PFSK-1 (cell line): ENCODE results near the gene FGF14.

Experiments
- FOXP2 ChIP-seq: optimal IDR thresholded peaks from 2 replicates; pipeline ENCODE3; 2011; ENCODE audit warnings: borderline replicate concordance, control low read depth, inconsistent platforms; ENCODE audit not compliant: insufficient read depth; ENCODE audit errors: extremely low read length, extremely low read depth
- POLR2AphosphoS5 ChIP-seq: IDR thresholded peaks from 2 replicates; pipeline ENCODE4 v1.6.1; 2012; ENCODE audit warnings: low read depth, mild to moderate bottlenecking, control low read depth, low read length, moderate library complexity
- REST ChIP-seq, 2 experiments: IDR thresholded peaks; 2 replicates each; pipeline versions ENCODE4 v1.6.1 to v1.8.0; 2011 to 2012; ENCODE audit warnings: low read depth in 2 of 2, low read length in 2 of 2, control low read depth in 1 of 2, inconsistent platforms in 1 of 2, mild to moderate bottlenecking in 1 of 2, moderate library complexity in 1 of 2; ENCODE audit not compliant: insufficient read depth in 1 of 2
- SIN3A ChIP-seq: IDR thresholded peaks from 2 replicates; pipeline ENCODE4 v1.6.1; 2012; ENCODE audit warnings: mild to moderate bottlenecking, low read length, moderate library complexity, borderline replicate concordance; ENCODE audit not compliant: insufficient read depth
- TAF1 ChIP-seq: IDR thresholded peaks from 2 replicates; pipeline ENCODE4 v1.6.1; 2012; ENCODE audit warnings: low read length, control low read depth, borderline replicate concordance; ENCODE audit not compliant: insufficient read depth

FGF14 gene

DNA sequence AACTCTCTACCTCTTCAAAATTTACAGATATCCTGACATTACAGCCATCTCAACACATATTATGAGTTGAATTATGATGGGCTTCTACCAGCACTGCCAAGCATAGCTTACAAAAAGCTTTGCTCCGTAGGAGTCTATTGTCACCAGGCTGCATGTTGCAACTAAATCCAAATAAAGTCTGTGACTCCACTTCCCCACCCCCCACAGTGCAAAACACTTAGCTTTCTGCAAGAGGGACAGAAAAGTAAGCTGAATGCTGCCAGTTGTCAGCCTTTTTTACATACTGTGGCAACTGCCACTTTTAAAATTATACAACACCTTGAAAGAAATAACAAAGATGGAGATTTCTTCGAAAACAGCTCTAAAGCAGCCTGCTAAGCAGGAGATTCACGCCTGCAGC, 189.1 kb downstream of the FGF14 start:
- TF ChIP-seq TAF1 (no peak), REST (IDR thresholded peaks at IDR 0.05; ENCODE audit: insufficient read depth in 1 of 2, low read depth in 2 of 2, low read length in 2 of 2) (no peak), FOXP2 (no peak), SIN3A (no peak), POLR2AphosphoS5 (no peak)

- TF ChIP-seq TAF1 (no peak), SIN3A (no peak), REST (IDR thresholded peaks at IDR 0.05; ENCODE audit: insufficient read depth in 1 of 2, low read depth in 2 of 2, low read length in 2 of 2) (no peak), FOXP2 (no peak), POLR2AphosphoS5 (no peak)
These were observed 193.5 kb downstream of the FGF14 start for GRCh38 chr13:102208347-102208746.

DNA sequence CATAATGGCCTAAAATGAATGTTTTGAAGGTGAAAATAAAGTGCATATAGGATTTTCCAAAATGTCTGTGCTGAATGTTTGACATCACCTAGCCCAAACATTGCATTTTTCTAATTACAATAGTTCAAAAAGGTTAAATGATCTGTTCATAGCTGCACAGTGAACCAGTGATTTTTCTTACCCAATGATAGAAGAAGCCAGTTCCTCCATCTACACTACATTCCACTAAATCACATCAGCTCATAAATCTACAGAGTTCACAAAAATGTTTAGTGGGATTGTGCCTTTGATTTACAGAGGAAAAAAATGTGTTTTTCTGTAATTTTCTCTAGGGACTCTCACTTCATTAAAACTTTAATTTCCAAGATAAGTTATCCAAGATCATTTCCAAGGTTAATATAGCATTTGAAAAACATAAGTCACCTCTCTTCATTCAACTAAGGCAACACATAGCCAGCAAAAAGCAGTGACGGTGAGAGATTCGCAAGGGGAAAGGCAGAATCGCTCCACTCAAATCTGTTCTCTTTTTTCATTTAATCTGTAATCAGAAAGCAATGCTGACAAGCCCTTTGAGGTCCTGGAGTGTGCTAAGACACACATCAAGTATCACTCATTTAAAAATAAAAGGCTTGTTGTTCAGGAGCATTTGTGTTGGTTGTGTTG, 194.0 kb downstream of the FGF14 start:
- TF ChIP-seq SIN3A, result no peak
- TF ChIP-seq TAF1, result no peak
- no peak for TF ChIP-seq POLR2AphosphoS5
- no peak for TF ChIP-seq FOXP2
- TF ChIP-seq REST (IDR thresholded peaks at IDR 0.05; ENCODE audit: insufficient read depth in 1 of 2, low read depth in 2 of 2, low read length in 2 of 2), result no peak

GRCh38 chr13:102203718-102204117, 198.1 kb downstream of the FGF14 start:
- TF ChIP-seq FOXP2 (no peak), POLR2AphosphoS5 (no peak), REST (IDR thresholded peaks at IDR 0.05; ENCODE audit: insufficient read depth in 1 of 2, low read depth in 2 of 2, low read length in 2 of 2) (no peak), SIN3A (no peak), TAF1 (no peak)
